GM19239 (cell line): ENCODE measurements around the gene C19orf33.

Source experiments
- DNase-seq: peaks from one replicate; pipeline ENCODE4 v3.0.0; 2011; ENCODE audit warnings: low spot score; ENCODE audit not compliant: insufficient read length
- FAIRE-seq: peaks from 2 replicates; lab custom pipeline; 2011; peaks lifted over from hg19 to GRCh38; lab: Jason Lieb, UNC

C19orf33 gene

DNA sequence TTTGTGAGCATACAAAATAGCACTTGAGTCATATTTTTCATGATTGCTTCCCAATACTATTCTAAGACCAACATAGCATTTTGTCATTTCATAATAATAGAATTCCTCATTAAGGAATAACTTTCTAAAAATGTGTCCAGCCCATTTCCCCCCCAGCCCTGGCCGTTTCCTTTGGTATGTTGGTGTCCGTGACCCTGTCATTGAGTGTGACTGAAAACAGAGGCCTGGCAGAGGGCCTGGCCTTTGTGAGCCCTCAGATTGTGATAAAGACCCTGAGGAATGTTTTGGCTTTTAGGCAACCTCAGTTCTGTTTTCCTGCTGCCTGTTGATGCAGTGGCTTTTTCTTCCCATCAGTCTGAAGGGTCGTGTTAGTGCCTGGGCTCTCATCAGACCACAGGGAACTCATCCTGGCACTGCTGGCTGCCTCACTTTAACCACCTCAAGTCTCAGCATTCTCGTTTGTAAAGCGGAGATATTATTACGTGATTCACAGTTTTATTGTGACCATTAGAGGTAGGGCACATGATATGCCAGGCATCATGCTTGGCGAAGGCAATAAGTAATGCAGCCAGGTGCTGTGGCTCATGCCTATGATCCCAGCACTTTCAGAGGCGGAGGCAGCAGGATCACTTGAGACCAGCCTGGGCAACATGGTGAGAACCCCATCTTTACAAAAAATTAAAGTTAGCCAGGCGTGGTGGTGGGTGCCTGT lies 25.9 kb upstream of the C19orf33 start:
- FAIRE-seq, result no peak
- DNase-seq, result no peak

DNA sequence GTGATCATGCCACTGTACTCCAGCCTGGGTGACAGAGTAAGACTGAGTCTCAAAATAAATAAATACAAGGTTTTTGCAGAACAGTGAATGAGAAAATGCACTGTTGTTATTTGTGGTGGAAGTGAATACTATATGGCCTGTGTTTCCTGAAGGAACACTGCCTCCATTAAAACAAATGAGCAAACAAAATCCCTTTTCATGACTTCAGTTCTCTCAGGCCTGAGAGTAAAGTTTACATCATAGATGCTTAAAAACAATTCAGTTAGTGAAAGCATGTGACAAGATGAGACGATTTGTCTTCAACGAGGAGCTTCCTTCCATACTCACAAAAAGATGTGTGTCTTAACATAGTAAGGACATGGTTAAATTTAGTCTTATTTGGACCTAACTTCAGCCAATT lies 25.3 kb upstream of the C19orf33 start:
- no peak for FAIRE-seq

DNA sequence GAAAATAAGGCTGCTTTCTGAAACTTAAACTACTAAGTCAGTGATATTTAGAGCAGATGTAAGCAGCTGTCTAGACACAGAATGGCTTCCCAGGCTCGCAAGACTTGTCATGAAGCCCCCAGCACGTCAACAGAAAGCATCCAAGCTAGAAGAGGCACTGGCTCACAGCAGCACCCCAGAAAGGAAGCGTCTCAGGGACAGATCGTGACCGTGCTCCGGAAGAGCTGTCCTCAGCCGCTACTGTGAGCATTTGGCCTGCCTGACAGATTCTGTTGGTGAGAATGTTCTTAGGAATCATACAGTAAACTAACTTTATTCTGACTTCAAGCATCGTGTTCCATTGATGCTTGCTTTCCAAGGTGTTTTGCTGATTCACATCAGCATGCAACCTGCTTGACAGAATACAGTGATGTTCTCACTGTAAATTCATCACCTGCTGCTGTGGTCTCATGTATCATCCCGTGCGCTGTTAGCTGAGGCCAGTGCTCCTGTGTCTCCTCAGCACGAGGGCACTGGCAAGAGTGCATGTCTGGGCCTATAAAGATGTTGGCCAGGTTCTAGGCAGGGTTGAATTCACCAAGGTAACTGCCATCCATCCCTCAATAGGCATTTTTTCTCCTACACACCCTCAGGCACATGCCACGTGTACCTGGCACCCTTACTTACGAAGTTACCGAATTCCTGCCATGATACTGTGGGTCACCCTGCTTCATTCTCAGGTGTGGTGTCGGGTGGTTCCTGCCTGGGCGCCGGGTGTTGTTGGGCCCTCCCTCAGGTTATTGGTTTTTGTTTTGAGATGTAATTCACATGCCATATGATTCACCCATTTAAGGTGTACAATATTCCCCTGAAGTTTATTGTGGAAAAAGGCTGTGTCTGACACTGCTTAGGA lies 23.8 kb upstream of the C19orf33 start:
- DNase-seq (no peak), FAIRE-seq (no peak)

More for the DNA sequence above, 25.3 kb upstream of the C19orf33 start:
- no peak for DNase-seq

DNA sequence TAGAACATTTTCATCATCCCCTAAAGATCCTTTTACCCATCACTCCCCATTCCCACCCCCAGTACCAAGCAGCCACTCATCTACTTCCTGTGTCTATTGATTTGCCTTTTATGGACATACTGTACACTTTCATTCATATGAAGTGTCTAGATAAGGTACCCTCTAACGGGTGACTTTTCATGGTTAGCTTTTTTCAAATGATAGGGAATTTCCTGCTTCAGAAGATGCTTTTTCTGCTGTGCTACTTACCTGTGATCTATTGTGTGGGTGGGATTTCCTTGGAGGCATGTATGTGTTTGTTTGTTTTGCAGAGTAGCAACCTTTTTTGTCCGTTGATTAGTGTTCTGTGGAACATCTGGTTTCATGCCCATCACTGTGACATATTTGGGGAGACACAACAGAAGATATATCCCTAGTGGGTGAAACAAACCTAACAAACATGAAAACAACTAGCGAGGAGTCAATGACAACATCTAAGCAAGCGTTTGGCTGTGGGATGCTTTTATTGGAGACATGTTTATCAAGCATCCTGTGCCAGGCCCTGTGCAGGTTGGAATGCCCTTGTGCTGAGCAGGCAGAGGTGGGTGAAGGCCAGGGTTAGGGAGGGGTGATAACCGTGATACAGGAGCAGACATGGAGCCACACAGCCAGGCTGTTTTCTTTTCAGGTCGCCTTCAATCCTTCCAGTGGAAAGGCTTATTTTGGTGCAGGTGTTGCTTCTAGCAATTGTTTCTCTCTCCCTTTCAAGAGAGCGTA lies 22.1 kb upstream of the C19orf33 start:
- DNase-seq, result no peak
- no peak for FAIRE-seq

DNA sequence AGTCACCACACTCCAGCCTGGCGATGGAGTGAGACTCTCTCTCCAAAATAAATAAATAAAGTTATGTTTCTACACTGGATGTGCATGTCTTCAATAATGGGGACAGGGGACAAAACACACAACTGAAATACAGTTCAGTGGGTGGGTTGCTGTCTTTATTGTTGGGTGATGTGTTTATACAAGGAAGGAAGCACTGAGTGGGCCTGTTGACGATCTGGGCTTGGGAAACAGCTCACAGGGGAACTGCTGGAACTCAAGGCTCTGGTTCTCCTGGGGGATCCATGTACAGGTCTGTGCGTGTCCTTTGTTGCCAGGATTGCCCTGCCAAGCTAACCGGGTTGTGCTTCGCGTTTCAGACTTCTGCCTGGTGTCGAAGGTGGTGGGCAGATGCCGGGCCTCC lies 20.8 kb upstream of the C19orf33 start:
- FAIRE-seq, result no peak
- no peak for DNase-seq

DNA sequence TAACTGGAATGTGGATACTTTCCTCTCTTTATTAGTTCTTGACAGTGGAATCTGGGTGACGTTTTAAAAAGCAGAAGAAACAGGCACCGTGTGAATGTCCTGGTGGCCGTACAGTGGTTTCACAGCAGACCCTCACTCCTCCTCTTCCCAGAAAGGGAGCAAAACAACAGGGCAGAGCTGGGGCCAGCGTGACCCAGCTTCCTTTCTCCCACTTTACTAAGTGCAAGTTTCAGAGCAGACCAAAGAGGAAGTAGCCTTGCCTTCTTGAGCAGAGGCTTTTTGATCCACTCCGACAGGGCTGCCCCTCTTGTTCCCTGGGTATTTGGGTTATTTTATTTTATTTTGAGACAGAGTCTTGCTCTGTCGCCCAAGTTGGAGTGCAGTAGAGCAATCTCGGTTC lies 19.6 kb upstream of the C19orf33 start:
- FAIRE-seq, result peak; percentile 72
- DNase-seq, result peak; percentile 54

DNA sequence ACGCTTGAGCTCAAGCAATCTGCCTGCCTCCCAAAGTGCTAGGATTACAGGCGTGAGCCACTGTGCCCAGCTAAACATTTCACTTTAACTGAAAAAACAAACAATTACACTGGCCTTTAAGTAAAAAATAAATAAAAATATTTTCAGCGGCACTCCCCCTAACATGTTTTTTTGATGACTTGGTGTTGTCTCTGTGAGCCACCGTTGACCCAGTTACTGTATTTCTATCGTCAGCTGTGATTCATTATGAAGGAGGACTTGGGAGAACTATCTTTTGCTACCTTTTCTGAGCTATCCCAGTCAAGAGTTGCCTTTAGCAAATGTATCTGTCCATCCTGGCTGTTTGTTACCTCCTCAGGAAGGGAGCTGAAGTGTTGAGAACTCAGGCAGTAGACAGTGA lies 18.5 kb upstream of the C19orf33 start:
- FAIRE-seq, result no peak

DNA sequence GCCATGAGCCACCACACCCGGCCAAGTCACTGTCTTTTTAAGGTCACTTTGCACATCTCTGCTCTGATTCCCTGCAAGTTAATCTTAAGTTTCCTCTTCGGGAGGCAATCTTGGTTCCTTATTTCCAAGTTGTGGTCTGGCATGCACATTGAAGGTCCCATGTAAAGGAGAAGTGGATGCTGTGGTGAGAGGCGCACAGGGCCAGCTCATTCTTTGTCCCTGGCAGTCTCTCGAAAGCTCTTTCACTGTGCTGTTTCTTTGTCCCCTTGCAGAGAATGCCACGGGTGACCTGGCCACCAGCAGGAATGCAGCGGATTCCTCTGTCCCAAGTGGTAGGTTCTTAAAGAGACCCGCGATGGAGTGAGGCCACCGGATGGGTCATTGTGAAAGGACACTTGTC lies 16.4 kb upstream of the C19orf33 start:
- no peak for DNase-seq

More for the DNA sequence above, 18.5 kb upstream of the C19orf33 start:
- DNase-seq, result no peak

DNA sequence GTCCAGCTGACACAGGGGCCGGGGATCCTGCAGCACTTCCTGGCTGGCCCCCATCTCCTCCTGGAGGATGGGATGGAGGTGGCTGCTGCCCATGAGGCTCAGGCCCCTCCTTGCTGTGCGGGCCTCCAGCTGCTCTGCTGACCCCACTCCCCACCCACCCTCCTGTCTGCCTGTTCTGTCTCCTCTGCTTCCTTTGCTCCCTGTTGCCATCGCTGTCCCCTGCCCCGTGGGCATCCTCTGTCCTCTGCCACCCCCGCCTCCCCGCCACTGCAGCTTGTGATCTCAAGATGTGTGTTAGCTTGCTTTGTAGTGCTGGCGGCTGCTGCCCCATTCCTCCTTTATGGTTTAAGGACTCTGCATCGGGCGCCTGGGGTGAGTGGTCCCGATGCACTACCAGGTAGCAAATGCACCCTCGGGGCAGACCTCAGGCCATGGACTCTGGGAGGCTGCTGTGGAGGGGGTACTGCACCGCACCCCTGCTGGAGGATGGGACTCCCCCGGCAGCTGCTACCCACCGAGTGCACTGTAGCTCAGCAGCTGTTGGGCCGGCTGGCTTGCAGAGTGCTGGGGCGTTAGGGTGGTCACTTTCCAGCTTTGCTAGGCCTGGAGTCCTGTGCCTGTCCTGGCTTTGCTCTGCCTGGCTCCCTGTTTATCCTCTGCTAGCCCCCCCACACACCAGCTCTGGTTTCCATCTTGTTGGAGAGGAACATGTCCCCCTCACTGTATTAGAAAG lies 15.8 kb upstream of the C19orf33 start:
- DNase-seq, result no peak
- no peak for FAIRE-seq

More for the DNA sequence above, 16.4 kb upstream of the C19orf33 start:
- FAIRE-seq, result no peak

DNA sequence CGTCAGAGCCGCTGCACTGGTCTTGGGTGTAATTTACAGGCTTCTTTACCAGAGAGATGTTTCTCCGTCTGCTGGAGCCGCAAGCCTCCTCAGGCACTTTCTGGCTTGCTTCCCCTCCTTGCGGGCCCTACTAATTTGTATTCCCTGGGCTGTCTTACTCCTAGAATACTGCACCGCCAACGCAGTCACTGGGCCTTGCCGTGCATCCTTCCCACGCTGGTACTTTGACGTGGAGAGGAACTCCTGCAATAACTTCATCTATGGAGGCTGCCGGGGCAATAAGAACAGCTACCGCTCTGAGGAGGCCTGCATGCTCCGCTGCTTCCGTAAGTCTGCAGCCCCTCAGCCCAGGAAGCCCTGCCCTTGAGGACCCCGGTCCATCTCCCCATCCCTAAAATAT lies 14.1 kb upstream of the C19orf33 start:
- DNase-seq (no peak), FAIRE-seq (no peak)

DNA sequence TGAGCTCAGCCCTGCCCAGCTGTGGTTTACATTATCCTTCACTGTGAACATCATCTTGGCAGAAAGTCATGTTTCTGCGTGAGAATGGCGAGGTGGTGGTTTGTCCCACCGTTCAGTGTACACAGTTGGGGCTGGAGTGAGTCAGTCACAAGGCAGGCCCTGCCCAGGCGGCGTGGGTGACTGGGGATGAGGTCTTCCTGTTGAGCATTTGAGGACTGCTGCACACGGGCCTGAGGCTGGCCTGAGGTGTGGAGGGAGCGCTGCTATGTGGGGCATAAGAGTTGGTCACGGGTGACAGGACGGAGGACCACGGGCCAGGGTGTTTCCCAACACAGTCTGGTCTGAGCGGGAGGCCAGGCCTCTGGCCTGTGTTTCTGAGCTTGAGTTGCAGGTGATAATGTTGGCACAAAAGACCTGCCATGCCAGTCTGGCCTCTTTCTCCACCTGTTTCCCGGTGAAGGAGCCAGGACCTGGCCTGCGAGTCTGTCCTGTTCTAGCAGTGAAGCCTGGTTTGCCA lies 13.4 kb upstream of the C19orf33 start:
- DNase-seq (no peak), FAIRE-seq (no peak)

DNA sequence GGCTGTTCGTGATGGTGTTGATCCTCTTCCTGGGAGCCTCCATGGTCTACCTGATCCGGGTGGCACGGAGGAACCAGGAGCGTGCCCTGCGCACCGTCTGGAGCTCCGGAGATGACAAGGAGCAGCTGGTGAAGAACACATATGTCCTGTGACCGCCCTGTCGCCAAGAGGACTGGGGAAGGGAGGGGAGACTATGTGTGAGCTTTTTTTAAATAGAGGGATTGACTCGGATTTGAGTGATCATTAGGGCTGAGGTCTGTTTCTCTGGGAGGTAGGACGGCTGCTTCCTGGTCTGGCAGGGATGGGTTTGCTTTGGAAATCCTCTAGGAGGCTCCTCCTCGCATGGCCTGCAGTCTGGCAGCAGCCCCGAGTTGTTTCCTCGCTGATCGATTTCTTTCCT lies 12.2 kb upstream of the C19orf33 start:
- no peak for FAIRE-seq

DNA sequence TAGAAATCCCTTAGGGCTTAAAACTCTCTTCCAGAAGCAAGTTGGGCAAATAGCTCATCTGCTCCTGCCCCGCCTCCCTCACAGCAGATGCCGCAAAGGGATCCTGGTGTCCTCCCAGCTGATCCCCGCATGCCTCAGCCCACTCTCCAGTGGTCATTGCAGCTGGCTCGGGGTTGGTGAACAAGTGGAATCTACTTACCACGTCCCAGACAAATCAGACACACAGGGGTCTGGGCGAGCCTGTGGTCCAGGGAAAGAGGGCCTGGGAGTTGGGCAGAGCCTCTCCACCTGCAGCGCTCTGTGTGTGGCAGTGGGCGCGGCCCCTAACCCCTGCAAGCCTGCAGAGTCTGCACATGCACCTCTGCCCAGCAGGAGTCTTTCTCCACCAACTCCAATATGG lies 10.8 kb upstream of the C19orf33 start:
- DNase-seq (no peak), FAIRE-seq (no peak)

More for the DNA sequence above, 12.2 kb upstream of the C19orf33 start:
- DNase-seq, result no peak

DNA sequence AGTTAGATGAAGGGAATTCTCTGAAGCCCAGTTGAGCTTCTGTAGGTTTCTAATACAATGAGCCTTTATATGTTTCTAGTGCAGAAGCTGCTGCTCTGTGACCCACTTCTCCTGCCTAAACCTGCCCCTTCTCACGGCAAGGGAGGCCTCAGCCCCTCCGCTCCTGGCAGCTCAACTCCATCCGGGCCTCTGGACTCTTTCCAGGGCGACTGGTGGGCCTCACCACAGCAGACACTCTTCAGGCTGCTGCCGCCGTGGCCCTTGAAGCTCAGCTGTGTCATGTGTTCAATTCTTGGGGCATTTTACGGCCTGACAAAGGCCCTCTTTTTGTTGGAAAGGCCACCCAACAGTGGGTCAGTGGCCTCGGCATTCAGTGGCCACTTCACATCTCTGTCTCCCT lies 10.0 kb upstream of the C19orf33 start:
- DNase-seq (no peak), FAIRE-seq (no peak)

DNA sequence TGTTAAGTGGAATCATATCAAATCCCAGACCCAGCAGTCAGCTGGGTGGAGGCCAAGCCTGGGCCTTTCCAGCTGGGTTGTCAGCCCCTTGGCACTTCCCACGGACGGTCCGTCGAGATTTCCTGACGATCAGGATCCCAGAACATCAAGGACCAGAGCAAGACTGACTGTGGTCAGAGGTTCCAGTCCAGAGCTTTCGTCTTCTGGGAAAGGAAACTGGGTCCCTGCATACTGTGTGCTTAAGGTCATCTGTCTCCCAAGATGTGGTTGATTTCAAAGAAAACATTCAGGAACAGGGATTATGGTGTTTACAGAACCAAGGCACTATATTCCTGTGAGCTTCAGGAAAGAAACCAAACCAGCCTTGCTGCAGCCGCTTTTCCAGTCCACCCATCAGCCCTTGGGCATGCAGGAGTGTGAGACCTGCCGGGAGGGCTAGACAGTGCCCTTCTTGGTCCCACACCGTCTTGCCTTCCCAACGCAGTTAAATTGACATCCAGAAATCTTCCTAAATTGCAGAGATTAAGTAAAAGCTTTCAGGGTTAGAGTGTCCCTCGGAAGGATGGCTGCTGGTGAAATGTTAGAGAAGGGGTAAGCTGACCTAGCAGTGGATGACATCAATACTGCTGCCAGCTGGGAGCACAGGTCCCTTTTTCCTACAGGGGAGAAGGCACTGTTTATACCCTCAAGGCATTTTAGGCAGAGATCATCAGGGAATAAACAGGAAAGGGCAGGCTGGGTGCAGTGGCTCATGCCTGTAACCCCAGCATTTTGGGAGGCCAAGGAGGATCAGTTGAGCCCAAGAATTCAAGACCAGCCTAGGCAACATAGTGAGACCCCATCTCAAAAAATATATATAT lies 5.0 kb upstream of the C19orf33 start:
- FAIRE-seq, result no peak
- DNase-seq, result no peak

DNA sequence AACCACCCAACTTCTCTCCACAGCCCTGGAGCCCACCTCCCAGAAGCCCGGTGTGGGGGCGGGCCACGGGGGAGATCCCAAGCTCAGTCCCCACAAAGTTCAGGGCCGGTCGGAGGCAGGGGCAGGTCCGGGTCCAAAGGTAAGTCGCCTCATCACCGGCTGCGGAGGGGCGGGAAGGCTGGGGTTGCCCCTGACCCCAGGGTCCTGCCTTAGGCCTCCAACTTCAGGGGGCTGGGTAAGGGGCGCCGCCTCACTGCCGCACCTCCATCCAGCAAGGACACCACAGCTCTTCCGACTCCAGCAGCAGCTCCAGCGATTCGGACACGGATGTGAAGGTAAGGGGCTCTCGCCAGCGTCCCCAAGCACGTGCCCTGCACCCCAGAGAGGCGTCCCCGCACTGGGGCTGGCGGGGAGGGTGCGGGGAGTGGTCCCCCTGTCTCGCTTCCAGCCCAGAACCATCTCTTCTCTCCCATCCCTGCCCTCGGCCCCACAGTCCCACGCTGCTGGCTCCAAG lies 358 bp downstream of the C19orf33 start:
- FAIRE-seq (no peak), DNase-seq (no peak)

DNA sequence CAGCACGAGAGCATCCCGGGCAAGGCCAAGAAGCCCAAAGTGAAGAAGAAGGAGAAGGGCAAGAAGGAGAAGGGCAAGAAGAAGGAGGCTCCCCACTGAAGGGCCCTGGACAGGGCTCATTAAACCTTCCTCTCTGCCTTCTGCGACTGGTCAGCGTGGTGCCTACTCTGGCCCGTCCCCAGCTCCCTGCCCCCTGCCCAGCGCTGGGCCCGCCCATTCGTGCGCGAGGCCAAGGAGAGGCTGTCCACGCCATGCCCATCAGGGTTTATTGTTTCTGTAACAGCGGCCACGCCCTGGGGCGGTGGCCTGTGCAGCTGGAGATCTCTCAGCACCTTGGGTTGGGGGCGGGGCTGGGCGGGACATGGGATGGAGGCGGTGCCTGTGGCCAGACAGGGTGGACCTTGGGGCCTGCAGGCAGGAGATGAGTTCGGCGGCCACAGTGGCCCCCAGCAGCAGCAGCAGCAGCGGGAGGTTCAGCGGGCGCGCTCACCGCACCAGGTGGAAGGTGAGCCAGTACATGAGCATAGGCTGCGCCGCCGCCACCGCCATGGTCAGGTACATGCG lies 897 bp downstream of the C19orf33 start:
- DNase-seq (no peak), FAIRE-seq (no peak)

DNA sequence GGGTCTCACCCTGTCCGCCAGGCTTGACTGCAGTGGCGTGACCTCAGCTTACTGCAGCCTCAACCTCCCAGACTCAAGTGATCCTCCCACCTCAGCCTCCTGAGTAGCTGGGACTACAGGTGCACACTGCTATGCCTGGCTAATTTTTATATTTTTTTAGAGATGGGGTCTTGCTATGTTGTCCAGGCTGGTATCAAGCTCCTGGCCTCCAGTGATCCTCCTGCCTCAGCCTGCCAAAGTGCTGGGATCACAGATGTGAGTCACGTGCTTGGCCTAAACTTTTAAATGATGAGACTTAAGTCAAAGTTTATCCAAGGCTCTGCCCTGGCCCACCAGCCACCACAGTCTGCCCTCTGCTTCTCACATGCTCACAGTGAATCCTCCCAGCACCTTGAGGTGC lies 2.2 kb downstream of the C19orf33 start:
- DNase-seq (no peak), FAIRE-seq (no peak)
